GM21360 (cell line): Measurements from ENCODE around the gene LGALSL.

ENCODE experiments used
- ATAC-seq: cut with Tn5 transposase; IDR thresholded peaks from one replicate; pipeline ENCODE4 v1.9.1; 2021; ENCODE audit warnings: mild to moderate bottlenecking, moderate library complexity; ENCODE audit not compliant: unreplicated experiment

LGALSL gene

DNA sequence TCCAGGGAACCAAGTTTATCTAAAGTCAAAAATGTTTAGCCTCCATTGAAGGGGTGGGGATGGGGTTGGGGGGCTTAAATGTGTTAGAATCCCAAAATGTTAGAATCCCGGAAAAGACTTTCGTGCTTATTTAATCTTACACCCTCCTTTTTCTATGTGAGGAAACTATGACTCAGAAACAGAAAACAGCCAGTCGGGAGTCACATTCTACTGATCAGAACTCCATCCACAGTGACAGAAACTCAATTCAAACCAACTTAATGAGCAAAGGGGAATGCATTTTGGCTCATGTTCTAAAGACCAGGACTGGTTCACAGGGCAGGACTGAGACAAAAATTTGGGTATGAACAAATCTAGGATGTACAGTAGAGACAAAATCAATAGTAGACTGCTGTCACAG lies 38.3 kb downstream of the LGALSL start:
- ATAC-seq = no peak

DNA sequence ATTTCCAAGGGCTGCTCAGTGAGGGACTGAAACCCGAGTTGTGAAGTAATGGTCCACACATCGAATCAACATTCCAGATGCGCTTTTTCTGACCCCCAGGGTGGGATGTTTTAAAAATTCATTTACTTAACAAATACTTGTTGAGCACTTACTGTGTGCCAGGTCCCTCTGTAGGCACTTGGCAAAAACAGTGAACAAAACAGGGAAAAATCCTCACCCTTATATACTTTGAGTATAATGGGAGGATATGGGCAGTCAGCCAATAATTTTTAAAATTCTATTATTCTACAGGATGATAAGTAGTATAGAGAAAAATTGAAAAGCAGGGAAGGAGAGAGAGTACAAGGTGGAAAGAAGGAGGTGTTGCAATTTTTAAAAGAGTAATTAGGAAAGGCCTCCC lies 38.9 kb downstream of the LGALSL start:
- no peak for ATAC-seq

DNA sequence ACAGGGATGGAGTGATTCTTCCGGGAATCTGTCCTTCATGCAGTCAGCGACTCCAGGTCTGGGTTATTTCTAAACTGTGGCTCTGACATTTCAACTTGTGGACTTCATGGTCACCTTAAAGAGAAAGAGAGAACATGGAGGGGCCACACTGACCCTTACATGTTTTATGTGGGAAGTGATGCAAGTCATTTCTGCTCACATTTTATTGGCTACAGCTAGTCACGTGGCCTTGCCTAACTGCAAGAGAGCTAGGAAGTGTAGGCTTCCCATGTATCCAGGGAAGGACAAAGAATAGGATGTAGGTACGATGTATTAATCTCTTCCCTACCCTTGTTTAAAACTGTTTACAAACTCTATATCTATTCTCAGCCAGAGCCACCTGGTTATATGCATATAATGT lies 39.8 kb downstream of the LGALSL start:
- ATAC-seq = no peak

DNA sequence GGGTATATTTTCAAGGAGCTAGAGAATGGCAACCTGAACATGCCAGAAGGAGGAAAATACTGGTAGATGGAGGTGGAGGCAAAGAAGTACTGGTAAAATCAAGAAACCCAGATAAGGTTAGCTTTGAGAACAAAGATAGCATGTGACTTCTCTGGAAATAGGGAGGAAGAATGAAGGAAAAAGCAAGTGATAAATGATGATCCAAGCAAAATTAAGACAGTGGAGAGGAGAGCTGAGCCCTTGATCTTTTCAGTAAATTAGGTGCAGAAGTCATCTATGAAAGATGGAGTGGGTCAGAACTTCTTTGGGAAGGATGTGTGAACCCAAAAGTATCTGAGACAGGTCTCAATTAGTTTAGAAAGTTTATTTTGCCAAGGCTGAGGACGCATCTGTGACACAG lies 44.5 kb downstream of the LGALSL start:
- ATAC-seq = no peak

DNA sequence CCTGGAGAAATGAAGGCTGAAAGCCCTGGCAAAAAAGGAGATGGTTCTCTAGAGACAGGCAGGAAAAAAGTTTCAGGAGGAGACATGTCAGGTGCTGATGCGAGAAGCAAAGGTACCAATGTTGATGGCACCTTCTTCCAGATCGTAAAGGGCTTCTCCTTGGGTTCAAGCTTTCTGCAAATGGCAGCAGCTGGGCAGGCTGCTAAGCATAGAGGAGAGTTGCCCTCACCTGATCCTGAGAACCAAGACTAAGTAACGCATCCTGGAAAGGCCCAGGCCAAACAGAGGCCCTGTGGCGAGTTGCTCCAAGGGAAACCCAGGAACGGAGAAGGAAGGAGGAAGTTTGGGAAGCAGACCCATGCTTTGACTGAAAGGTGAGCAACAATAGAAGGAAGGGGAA lies 46.6 kb downstream of the LGALSL start:
- ATAC-seq = no peak

DNA sequence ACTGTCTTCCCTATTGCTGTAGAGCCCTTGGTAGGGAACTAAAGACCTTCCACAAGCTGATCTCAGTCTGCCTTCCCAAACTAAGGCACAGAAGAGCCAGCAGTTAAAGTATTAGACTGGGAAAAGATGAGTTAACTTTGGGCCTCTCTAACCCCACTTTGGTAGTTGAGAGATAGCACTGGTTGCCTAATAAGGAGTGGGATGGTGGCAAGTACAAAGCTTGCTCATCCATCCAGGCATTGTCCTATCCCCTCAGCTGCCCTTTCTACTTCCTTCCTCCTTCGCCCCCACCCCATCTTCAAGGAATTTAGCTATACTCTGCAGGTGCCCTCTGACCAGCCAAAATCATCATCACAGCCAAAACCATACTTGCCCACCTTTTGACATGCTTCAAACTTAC lies 48.0 kb downstream of the LGALSL start:
- ATAC-seq = no peak

DNA sequence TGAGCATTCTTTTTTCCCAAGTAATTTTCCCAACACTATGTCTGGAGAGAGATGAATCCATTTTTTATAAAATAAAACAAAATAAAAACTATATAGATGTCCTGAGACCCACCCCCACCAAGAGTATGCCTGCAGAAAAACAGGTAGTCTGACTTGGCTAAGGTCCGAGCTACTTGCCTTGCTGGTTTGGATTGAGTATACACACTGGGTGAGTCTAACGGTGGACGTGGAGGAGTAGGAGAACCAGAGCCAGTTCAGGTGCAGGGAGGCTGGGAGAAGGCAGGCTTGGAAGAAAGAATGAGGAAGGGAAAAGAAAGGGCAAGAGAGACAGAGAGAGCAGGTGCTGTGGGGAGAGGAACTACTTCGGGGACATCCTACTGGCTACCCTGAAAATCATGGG lies 48.9 kb downstream of the LGALSL start:
- ATAC-seq = no peak

DNA sequence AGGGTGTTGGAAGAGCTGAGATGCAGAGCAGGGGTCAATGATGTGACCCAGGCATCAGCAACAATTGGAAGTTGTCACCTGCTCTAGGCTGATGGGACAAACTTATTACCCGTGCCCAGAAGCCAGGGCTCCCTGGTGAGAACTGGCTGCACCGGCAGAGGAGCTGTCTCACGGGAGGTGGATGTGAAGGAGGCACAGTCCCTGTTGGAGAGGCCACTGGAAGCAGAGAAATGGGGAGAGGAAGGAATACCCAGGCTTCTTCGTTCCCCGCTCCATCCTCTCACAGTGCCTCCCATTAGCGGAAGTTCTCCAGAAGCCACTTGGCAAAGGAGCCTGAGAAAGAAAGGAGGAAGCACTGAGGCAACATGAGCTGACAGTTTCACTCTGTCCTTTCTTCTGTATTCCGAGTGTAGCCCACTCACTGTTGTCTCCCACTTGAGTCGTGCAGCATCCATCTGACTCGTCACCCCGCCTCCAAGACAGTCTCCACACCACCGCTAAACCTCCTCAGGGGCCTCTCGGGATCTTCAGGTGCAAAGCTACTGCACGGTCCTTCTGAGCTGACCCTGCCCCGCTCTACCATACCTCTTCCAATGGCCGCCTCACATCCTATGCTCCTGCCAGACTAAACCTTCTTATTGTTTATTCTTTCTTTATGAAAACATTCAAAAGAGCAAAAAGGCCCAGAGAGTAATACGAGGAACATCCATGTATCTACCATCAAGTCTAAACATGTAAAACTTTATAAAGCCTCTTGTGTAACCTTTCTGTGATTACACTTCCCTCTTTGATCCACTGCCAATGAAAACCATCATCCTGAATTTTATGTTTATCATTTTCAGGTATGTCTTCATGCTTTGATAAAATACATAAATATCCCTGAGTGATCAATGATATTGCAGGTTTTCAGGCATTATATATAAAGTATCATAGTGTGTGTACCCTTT lies 51.1 kb downstream of the LGALSL start:
- no peak for ATAC-seq

DNA sequence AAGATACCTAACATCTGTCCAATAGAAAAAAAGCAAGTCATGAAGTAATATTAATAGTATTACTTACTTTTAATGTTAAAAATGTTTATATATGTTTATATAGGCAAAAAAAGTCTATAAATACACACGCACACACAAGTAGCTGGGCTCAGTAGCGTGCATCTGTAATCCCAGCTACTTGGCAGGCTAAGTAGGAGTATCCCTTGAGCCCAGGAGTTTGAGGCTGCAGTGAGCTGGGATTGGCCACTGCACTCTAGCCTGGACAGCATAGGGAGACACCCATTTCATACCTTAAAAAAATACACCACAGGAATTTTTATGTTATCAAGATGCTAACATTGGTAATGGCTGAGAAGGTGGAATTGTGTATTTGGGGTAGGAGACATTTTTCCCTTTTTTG lies 52.7 kb downstream of the LGALSL start:
- ATAC-seq = no peak
